NCI-H2029 (cell line): ENCODE data around the gene SLC30A4.
"Not testable (repeated sequence)": the region's sequence is repeated elsewhere in the genome, so short reads cannot be mapped to it uniquely, and the experiment has no call there.

ENCODE experiments used
- DNase-seq: peaks from one replicate; lab custom pipeline; 2025; lab: John Stamatoyannopoulos, UW

SLC30A4 gene

DNA sequence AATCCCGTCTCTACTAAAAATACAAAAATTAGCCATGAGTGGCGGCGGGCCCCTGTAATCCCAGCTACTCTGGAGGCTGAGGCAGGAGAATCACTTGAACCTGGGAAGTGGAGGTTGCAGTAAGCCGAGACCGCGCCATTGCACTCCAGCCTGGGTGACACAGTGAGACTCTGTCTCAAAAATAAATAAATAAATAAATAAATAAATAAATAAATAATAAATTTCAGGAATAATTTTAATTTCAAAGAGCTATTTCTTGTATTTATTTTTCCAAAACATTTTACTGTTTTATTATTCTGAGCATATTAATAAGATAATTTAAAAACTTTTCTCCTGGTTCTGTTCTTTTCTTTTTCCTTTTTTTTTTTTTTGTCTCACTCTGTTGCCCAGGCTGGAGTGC, 15.4 kb downstream of the SLC30A4 start:
- DNase-seq: not testable (repeated sequence)

DNA sequence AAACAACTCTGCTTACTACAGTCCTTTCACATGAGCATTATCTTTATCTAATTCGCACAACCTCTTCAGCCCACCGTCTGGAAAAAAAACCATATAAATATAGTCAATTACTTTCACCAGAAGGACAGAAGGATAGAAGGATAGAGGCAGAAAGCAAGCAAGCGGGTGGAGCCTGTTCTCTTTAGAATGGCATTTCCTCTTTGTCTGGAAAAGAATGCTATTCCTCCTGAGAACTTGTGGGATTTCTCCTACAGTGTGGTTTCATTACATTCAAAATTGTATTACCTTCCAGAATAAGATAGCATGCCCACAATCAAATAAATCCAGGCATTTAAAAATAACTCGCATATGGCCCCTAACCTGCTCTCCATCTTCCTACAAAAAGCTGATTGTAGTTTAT, 23.1 kb downstream of the SLC30A4 start:
- no peak for DNase-seq

DNA sequence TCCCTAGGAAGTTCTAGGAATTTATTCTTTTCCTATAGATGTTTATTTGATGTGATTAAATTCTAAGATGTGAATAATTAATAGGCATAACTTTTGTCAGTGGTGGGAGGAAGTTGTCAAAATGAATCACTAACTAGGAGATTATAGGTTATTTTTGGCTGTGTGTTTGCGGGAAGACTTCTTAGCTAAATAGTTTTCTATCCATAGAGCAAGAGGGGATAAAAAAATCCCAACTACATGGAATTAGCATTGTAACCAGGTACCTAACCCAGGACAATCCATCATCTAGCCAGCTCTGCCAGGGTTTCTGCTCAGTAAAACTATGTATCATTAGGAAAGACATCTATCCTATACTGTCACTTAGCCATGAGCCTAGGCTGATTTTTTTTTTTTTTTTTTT, 23.9 kb downstream of the SLC30A4 start:
- no peak for DNase-seq

DNA sequence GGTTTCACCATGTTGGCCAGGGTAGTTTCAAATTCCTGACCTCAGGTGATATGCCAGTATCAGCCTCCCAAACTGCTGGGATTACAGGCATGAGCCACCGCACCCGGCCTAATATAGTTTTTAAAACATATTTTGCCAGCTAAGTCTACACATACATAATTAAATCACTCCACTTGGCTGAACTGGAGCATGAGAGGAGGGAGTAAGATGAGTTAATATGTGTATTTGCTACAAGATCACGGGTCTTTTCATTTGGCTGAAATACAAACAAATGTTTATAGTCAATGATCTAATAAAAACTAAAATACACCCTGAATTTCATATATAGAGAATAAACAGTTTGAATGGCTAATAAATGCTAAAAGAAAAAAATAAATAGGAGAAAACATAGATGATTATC, 25.3 kb downstream of the SLC30A4 start:
- DNase-seq: no peak

DNA sequence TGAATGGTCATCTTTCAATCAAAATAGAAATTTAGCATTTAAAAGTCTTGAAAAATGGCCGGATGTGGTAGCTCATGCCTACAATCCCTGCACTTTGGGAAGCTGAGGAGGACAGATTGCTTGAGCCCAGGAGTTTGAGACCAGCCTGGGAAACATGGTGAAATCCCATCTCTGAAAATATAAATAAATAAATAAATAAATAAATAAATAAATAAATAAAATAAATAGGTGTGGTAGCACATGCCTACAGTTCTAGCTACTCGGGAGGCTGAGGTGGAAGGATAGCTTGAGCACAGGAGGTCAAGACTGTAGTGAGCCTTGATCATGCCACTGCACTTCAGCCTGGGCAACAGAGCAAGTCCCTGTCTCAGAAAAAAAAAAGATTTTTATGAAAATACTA, 25.9 kb downstream of the SLC30A4 start:
- no peak for DNase-seq

DNA sequence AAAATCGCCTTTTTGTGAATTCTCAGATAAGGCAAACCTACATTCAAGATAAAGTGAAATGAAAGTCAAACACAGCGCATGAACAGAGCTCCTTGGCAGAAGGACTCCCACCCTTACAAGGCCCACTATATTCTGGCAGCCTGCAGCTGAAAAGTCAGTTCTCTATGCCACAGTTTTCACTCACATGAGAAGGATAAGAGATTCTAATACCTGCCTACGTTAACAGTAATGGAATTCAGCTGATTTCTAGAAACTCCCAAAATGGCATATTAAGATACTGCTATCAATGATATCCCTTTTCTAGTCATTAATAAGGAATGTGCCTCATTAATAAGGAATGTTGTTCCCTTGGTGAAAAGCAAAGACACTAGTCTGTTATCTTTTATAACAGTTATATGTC, 27.0 kb downstream of the SLC30A4 start:
- no peak for DNase-seq

DNA sequence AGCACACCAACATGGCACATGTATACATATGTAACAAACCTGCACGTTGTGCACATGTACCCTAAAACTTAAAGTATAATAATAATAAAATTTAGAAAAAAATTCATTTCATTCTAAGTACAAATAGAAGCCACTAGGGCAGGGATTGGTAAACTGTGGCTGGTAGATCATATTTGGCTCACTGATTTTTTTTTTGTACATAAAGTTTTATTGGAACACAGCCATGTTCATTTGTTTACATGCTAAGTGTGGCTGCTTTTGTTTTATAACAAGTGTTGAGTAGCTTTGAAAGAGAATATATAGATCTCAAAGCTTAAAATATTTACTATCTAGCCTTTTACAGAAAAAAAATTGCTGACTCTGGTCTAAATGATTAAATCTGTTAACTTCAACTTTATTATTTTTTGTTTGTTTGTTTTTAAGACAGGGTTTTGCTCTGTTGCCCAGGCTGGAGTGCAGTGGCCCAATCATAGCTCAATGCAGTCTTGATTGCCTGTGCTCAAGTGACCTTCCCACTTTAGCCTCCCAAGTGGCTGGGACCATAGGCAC, 32.8 kb downstream of the SLC30A4 start:
- DNase-seq: no peak

DNA sequence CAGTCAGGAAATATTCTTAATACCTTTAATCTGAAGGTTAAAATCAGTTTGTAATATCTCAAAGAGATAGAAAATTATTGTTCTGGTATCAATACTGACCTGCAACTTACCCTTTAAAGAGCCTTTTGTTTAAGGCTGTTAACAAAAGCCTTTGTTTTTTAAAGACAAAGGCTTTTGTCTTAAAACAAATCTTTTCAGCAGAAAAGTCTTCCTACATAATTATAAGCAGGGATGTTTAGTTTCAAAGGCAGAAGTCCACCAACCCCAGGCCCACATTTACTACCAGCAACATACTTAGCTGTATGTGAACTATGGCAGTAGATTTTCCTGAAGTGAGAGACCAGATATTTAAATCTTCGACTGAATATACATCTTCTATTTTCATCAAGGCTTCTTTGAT, 36.2 kb downstream of the SLC30A4 start:
- DNase-seq: no peak

DNA sequence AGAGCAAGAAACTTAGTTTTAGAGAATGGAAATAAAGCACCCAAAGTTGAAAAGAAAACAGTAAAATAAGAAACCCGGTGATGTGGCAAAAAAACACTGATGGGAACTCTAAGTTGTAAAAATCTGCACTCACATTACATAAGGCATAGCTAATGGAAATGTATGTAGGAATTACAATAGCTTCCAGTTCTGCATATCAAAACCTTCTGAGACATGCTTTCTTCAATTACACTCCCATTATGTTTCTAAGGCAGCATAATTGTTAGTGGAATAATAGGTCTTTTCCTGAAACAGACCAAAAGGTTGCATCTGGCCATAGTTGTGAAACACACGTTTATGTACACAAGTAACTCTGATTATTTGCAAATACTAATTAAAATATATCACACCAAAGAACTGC, 41.4 kb downstream of the SLC30A4 start:
- no peak for DNase-seq

DNA sequence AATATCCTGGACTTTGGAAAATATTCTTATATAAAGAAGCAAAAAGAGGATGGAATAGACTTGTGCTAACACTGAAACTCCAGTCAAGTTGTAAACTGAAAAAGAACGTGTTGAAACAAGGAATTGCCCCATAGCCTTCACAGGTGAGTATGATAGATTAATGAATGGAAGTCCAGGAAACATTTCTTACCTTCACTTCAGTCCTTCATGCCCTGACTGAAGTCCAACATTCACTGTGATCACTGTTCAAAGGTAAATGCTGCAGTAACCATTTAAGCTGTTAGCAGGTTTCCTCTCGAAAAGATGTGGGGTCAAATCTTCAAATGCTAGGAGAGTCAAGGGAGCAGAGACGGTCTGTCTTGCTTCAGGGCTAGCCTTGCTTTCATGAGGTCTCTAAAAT, 46.1 kb downstream of the SLC30A4 start:
- DNase-seq: no peak

DNA sequence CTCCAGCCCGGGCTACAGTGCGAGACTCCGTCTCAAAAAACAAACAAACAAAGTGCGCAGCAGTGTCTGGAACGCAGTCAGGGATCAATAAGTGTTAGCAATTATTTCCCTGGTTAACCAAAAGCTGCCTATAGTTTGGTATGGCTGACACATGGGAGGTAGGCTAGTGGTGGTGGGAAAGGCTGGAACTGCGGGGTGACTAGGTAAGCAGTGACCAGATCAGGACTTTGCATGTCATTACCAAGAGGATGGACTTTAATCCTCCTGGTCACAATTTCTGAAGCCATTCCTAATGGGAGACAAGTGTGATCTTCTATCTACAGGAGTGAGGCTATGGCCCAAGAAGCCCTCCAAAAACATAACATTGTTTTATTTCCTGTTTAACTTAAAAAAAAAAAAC, 47.8 kb downstream of the SLC30A4 start:
- DNase-seq: no peak

DNA sequence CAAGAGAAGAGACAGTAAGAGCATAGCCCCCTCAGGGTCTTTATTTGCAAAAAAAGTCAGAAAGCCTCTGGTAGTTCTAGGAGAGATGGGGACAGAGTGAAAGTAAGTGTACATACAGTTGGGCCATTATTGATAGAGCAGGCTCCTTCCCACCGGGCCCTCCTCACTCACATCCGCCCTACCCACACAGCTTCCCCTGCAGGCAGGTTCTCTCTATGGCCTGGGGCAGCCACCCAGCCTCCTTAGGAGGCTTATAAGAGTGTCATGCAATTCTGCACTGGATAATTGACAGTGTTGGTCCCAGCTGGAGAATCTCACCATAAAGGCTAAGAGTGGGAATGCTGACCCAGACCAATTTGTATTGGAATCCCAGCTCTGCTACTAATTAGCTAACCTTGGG, 49.5 kb downstream of the SLC30A4 start:
- DNase-seq: no peak

DNA sequence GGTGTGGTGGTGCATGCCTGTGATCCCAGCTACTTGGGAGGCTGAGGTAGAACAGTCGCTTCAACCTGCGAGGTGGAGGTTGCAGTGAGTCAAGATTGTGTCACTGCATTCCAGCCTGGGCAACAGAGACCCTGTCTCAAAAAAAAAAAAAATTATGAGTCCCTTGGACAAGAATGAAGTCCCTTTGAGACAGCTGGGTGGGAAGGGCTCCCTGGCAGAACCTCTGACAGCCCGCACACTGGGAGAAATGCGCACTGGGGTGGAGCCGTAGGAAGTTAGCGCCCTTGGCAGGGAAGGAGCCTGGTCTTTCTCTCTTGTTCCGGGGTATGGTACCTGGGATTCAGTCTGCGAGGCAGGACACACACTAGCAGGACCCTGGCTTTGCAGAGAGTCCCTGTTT, 51.4 kb downstream of the SLC30A4 start:
- no peak for DNase-seq

DNA sequence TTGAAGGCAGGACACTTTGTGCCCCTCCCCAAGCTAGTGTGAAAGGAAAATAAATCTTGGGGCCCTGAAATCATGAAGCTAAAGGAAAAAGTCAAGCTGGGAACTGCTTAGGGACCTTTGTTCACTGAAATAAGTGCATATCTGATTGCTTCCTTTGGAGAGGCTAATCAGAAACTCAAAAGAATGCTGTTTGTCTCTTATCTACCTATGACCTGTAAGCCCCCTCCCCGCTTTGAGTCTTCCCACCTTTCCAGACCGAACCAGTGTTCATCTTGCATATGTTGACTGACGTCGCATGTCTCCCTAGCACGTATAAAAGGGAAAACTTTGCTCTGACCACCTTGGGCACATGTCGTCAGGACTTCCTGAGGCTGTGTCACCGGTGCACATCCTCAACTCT, 53.1 kb downstream of the SLC30A4 start:
- no peak for DNase-seq

DNA sequence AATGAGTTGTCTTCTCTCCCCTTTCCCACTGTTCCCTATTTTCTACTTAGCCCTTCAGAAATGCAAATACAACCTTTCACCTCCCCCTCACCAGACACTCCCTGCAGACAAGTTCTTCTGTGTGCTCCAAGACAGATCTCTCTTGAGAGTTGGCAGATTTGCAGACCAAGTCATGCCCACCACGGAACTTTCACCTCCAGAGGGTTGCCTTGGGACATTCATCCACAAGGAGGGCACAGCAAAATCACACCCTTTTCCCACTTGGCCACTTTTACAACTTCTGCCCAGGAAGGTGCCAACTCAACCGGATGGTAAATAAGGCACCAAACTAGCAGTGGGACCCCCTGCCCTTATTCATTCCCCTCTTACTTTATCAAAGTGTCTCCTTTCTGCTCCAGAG, 53.5 kb downstream of the SLC30A4 start:
- no peak for DNase-seq

DNA sequence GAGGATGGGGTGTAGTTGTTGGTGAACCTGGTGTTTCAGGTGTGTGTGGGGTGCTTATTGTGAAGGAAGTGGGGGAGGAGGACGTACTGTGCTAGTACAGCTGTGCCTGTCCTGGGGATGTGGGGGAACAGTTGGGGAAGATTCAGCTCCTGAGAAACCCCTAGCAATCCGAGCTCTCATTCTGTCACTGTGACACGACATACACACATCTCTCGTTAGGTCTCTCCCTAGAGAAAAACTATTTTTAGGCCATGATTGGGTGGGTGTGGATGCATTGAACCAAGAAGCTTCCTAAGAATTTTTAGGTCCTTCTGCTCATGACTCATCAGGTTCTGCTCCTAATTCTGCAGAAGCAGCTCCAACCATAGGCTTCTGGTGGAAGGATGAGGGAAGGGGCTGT, 54.3 kb downstream of the SLC30A4 start:
- DNase-seq: no peak

DNA sequence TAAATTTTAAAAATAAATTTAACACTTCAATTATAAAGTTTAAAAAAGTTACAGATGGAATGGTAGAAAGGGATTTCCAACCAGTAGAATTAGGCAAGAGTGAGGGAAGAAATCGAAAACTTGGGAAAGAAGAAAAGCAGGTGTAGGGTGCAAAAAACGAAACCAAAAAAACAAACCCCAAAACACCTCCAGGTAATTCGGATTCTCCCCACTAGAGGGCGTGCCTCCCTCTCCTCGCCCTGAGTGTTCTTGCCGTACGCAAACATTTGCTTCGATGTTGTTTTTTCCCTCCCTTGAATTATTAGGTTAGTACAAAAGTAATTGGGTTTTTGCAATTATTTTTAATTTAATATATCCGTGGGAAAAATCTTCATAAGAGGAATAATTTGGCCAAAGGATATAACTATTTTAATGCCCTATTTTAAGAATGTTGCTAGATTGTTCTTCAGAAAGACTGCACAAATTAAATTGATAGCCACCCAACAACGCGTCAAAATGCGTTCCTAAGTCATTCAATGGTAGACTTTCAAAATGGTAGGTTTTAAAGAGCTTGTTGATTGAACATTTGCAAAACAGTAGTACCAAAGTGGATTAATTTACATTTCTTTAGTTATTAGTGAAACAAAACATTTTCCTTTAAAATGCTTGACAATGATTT, 63.7 kb downstream of the SLC30A4 start:
- peak; percentile 23 for DNase-seq

DNA sequence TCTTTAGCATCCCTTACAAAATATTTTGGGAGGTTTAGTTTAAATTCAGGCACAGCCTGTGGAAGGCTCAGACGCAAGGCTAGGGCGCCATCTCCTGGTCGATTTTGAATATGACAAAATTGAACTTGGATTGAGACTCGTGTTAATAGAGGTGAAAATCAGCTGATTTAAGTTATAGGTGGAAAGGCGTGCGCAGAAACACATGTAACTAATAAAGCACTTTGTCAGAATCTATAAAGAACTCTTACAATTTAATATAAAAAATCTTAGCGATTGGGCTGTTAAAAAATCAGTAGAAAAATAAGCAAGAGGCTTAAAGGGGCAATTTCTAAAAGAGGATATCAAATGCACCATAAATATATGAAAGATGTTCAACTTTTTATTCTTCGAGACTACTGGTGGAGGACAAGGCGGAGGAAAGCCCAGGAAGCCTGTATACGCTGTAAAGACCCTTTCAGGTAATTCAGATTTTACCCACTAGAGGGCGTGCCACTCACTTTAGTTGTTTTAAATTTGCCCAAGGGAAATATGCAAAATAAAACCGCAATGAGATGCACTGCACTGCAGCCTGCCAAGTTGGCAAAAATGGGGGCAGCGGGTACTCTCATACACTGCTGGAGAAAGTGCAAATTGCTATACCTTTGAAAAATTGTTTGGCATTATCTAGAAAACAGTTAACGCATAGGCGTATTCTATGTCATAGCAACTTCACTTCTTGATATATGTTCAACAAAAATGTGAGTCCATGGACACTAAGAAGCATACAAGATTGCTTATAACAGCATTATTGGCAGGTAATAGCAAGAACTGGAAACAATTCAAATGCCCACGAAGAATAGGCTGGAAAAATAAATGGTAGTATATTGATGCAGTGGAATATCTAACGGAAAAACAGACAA, 64.7 kb downstream of the SLC30A4 start:
- DNase-seq: peak; percentile 55

DNA sequence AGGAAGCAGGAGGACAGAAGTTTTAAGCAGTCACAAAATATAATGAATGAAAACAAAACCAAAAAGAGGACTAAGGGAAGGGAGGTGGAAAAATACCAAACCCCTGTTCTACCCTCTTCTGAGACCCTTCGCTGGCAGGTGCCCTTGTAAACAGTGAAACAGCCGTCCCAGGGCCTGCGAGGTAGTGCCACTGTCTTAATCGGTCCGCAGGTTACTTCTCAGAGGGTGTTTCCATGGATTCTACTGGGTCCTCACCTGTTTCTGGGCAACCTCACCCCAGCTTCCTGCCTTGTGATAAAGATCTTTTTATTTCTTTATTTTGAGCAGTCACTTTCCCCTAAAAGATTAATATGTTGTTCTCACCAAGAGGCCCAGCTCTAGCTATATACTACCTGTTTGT, 65.3 kb downstream of the SLC30A4 start:
- DNase-seq: no peak

DNA sequence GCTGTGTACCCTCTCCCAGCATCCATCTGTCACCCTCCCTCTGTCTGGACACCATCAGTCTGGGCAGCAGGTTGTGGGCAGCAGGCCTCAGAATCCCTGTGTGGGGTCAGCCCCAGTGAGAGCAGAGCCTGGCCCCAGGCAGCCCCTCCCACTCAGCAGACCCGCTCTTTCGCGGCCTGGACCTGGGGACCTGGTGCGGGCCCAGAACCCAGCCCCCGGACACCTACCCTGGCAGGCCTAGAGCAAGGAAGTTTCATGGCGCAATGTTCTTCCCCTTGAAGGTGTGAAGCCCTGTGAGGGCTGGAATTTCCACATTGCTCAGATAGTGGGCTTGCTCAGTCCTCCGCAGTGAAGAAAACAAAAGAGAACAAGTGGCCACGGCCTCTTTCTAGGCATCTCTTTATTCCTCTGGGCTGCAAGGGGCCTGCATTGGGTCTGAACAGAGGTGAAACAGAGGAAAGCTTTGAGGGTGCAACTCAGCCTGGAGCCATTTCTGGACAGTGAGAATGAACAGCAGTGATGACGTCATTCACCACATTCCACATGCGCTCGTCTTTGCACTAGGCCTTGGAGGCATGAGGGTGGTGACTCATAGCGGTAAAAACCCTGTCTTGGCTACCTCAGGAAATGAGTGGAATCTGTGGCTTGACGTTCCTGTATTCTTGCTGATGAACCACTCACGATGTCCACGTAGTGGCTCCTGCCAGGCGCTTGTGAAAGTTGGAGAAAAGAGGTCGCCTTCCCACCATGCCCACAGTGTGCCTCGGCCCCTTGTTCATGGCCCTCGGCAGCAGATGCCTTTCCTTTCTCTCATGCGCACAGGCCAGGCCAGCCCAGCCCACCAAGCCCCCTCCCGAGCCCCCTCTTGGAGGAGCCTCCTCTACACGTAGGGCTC, 66.1 kb downstream of the SLC30A4 start:
- DNase-seq: no peak

DNA sequence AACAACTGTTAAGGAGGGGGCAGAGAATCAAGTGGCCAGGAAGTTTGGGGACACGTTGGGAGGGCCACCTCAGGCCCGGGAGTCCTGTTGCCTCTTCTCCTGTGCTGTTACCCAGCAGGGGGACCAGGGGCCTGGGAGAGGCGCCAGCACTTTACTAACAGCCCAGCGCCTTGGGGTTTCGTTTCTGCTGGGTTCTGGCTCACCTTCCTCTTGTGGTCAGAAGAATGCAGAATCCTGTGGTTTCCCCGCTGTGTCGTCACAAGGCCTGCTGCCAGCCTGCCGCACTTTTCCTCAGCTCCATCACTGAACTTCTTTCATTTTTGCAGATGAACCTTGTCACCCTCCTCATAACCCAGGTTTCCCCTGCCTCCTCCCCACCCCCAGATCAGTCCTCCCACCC, 67.7 kb downstream of the SLC30A4 start:
- peak; percentile 15 for DNase-seq

DNA sequence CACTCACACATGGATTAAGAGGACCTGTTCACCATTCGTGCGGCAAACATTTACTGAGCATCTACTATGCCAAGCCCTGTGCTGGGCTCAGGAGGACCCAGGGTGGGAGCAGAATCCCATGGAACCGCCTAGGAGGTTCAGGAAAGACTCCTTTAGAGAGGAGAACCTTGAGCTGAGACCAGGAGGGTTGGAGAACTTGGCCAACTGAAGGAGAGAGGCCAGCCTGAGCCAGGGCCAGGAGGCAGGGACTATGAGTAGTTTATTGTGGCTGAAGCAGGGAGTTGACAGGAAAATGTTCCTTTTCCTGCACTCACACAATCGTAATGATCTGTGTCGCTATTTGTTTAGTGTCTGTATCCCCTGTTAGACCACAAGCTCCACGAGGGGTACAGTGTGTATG, 71.3 kb downstream of the SLC30A4 start:
- no peak for DNase-seq
